ENCODE results near the gene ANO1.

ANO1 gene

GRCh38 chr11:70054004-70054403, 24.1 kb upstream of the ANO1 start:
- TF ChIP-seq CTCF (IDR thresholded peaks at IDR 0.05; ENCODE audit: insufficient read depth, low read length, poor library complexity, severe bottlenecking) = no peak
- no peak for TF ChIP-seq EZH2phosphoT487 (conservative IDR thresholded peaks at IDR 0.05; ENCODE audit: low read length)
- no peak overlapping the region for H3K9ac ChIP-seq (ENCODE audit: low read length)
- H3K4me3 ChIP-seq (ENCODE audit: insufficient read depth, low read length, poor library complexity, severe bottlenecking) = no peak overlapping the region
- H4K20me1 ChIP-seq (ENCODE audit: low read depth, low read length) = no peaks in the 10 kb centered on the region
- no peak overlapping the region for H3K27ac ChIP-seq (ENCODE audit: low read depth, low read length)
- 0 out of 2 replicates have a peak, but pooled peaks cover 3% of the 10 kb centered on the region for H3K36me3 ChIP-seq (ENCODE audit: low read length)
- no peaks in the 10 kb centered on the region for H3K79me2 ChIP-seq (ENCODE audit: insufficient read depth, low read length)
- H3K27me3 ChIP-seq (ENCODE audit: low read length) = peaks cover 4% of the 10 kb centered on the region; the same call in 1 of the 2 replicates
- no peak overlapping the region for H2AFZ ChIP-seq (ENCODE audit: low read depth, low read length, severe bottlenecking)
- H3K9me3 ChIP-seq (ENCODE audit: insufficient read depth, low read length) = no peaks in the 10 kb centered on the region
- no peaks in the 10 kb centered on the region for H3F3A ChIP-seq (ENCODE audit: insufficient read depth)
- H3K4me2 ChIP-seq (ENCODE audit: low read depth, low read length, poor library complexity, severe bottlenecking) = no peak overlapping the region
- H3K9me2 ChIP-seq (replicated peaks; ENCODE audit: insufficient read depth, low read length) = no peaks in the 10 kb centered on the region

GRCh38 chr11:70055444-70055843, 22.7 kb upstream of the ANO1 start:
- H3K9me2 ChIP-seq (replicated peaks; ENCODE audit: insufficient read depth, low read length) = no peaks in the 10 kb centered on the region
- peaks cover 4% of the 10 kb centered on the region; the same call in 1 of the 2 replicates for H3K27me3 ChIP-seq (ENCODE audit: low read length)
- H4K20me1 ChIP-seq (ENCODE audit: low read depth, low read length) = no peaks in the 10 kb centered on the region
- H2AFZ ChIP-seq (ENCODE audit: low read depth, low read length, severe bottlenecking) = no peak overlapping the region
- no peaks in the 10 kb centered on the region for H3F3A ChIP-seq (ENCODE audit: insufficient read depth)
- no peaks in the 10 kb centered on the region for H3K9me3 ChIP-seq (ENCODE audit: insufficient read depth, low read length)
- H3K36me3 ChIP-seq (ENCODE audit: low read length) = 0 out of 2 replicates have a peak, but pooled peaks cover 3% of the 10 kb centered on the region
- H3K79me2 ChIP-seq (ENCODE audit: insufficient read depth, low read length) = no peaks in the 10 kb centered on the region
- H3K27ac ChIP-seq (ENCODE audit: low read depth, low read length) = no peak overlapping the region
- no peak overlapping the region for H3K4me2 ChIP-seq (ENCODE audit: low read depth, low read length, poor library complexity, severe bottlenecking)
- no peak overlapping the region for H3K4me3 ChIP-seq (ENCODE audit: insufficient read depth, low read length, poor library complexity, severe bottlenecking)
- TF ChIP-seq EZH2phosphoT487 (conservative IDR thresholded peaks at IDR 0.05; ENCODE audit: low read length) = no peak
- no peak for TF ChIP-seq CTCF (IDR thresholded peaks at IDR 0.05; ENCODE audit: insufficient read depth, low read length, poor library complexity, severe bottlenecking)
- no peak overlapping the region for H3K9ac ChIP-seq (ENCODE audit: low read length)

- Histone ChIP-seq H3K4me3 (ENCODE audit: insufficient read depth, low read length, poor library complexity, severe bottlenecking) (no peak overlapping the region), H3K9me2 (replicated peaks; ENCODE audit: insufficient read depth, low read length) (no peaks in the 10 kb centered on the region), H3K27ac (ENCODE audit: low read depth, low read length) (no peak overlapping the region), H3K36me3 (ENCODE audit: low read length) (0 out of 2 replicates have a peak, but pooled peaks cover 3% of the 10 kb centered on the region), H3K27me3 (ENCODE audit: low read length) (peaks cover 4% of the 10 kb centered on the region; the same call in 1 of the 2 replicates), H2AFZ (ENCODE audit: low read depth, low read length, severe bottlenecking) (no peak overlapping the region), H3F3A (ENCODE audit: insufficient read depth) (no peaks in the 10 kb centered on the region), H3K4me2 (ENCODE audit: low read depth, low read length, poor library complexity, severe bottlenecking) (no peak overlapping the region), H3K9ac (ENCODE audit: low read length) (no peak overlapping the region), H3K9me3 (ENCODE audit: insufficient read depth, low read length) (no peaks in the 10 kb centered on the region), H3K79me2 (ENCODE audit: insufficient read depth, low read length) (no peaks in the 10 kb centered on the region), H4K20me1 (ENCODE audit: low read depth, low read length) (no peaks in the 10 kb centered on the region)
- no peak for TF ChIP-seq CTCF (IDR thresholded peaks at IDR 0.05; ENCODE audit: insufficient read depth, low read length, poor library complexity, severe bottlenecking)
- TF ChIP-seq EZH2phosphoT487 (conservative IDR thresholded peaks at IDR 0.05; ENCODE audit: low read length) = no peak
These were observed 21.0 kb upstream of the ANO1 start for GRCh38 chr11:70057080-70057479.

All from SU-DHL-6 (cell line).